ENCODE results near the gene BOLA1. TPM values are rescaled to one million over a fixed set of nuclear protein-coding genes. Genes with fewer than 3 reads are reported as not detected.

BOLA1 gene
- total RNA-seq, 1 experiment from 2014 or later, result 20.4 TPM

- H3K27ac ChIP-seq (ENCODE audit: low read depth, low read length), result no peak overlapping the region
- no peak overlapping the region for H3K4me2 ChIP-seq (ENCODE audit: low read length)
- H4K20me1 ChIP-seq (ENCODE audit: insufficient read depth), result no peaks in the 10 kb centered on the region
- H3K27me3 ChIP-seq (ENCODE audit: insufficient read depth, low read length), result no peaks in the 10 kb centered on the region
- H3K9ac ChIP-seq (ENCODE audit: low read length), result no peak overlapping the region
- ATAC-seq (no peak), DNase-seq (ENCODE audit: low read depth, low spot score) (no peak)
- ChIA-PET RAD21 (ENCODE audit: low non-redundant PET in 1 of 2, low total read pairs in 2 of 2, uncharacterized antibody in 2 of 2, unreplicated experiment in 2 of 2) (no interaction called here), POLR2A (interaction anchor here (1.1 kb wide), 1 partner anchor 47 kb away, joined by 3 read pairs; a partner anchor contains a TSS), CTCF (no interaction called here)
- no peaks in the 10 kb centered on the region for H3K9me3 ChIP-seq (ENCODE audit: control insufficient read depth in 1 of 2, insufficient read depth in 1 of 2, low read depth in 1 of 2, low read length in 2 of 2)
- H3K36me3 ChIP-seq (ENCODE audit: control insufficient read depth in 1 of 2, insufficient read depth in 2 of 2, low read length in 2 of 2), result no peaks in the 10 kb centered on the region
- intact Hi-C loops (cut with micrococcal nuclease), result no loop called here
- TF ChIP-seq ZBTB33 (IDR thresholded peaks at IDR 0.05; ENCODE audit: extremely low read depth, insufficient replicate concordance, low read length) (no peak), RAD21 (IDR thresholded peaks at IDR 0.05; ENCODE audit: low read depth) (no peak)
- BruUV-seq (replicated peaks), result no TSS peak
- no peaks in the 10 kb centered on the region for H3K9me2 ChIP-seq (ENCODE audit: insufficient read depth)
- no peak overlapping the region for H2AFZ ChIP-seq (ENCODE audit: low read depth, low read length, poor library complexity, severe bottlenecking)
- H3K79me2 ChIP-seq (ENCODE audit: insufficient read depth, low read length), result no peaks in the 10 kb centered on the region
- H3K4me1 ChIP-seq (ENCODE audit: control insufficient read depth in 1 of 2, insufficient read depth in 2 of 2, low read length in 2 of 2), result peaks cover 21 to 47% of the 10 kb centered on the region in 2 experiments
- no peak overlapping the region for H3K4me3 ChIP-seq (replicated peaks in 1 of 2; ENCODE audit: low read depth in 1 of 2, low read length in 2 of 2)
These were observed 35.0 kb downstream of the BOLA1 start for GRCh38 chr1:149934356-149934755.

GRCh38 chr1:149936170-149936991, 37.0 kb downstream of the BOLA1 start, which contains the start of gene MTMR11:
MTMR11 (minus strand) TSS chr1:149936879; CDS start chr1:149936647, 232 bp downstream.
- peak within 1 kb of the TSS; percentile 89 for H3K27ac ChIP-seq (ENCODE audit: low read depth, low read length)
- BruUV-seq (replicated peaks), result no TSS peak
- ChIA-PET POLR2A (interaction anchor here (0.7 to 4.2 kb wide), 3 partner anchors 8 to 49 kb away, joined by 4 to 43 read pairs (median 23); a partner anchor contains a TSS), RAD21 (ENCODE audit: low non-redundant PET in 1 of 2, low total read pairs in 2 of 2, uncharacterized antibody in 2 of 2, unreplicated experiment in 2 of 2) (no interaction called here), CTCF (interaction anchor here (1.7 kb wide), 1 partner anchor 250 kb away, joined by 8 read pairs; no protein-coding TSS in a partner anchor)
- H3K27me3 ChIP-seq (ENCODE audit: insufficient read depth, low read length), result no peaks in the 10 kb centered on the region
- H3K9me3 ChIP-seq (ENCODE audit: control insufficient read depth in 1 of 2, insufficient read depth in 1 of 2, low read depth in 1 of 2, low read length in 2 of 2), result no peaks in the 10 kb centered on the region
- peak within 1 kb of the TSS; percentile 64 to 66 for H3K4me3 ChIP-seq (replicated peaks in 1 of 2; ENCODE audit: low read depth in 1 of 2, low read length in 2 of 2)
- peak; percentile 60 for ATAC-seq
- H3K4me1 ChIP-seq (ENCODE audit: control insufficient read depth in 1 of 2, insufficient read depth in 2 of 2, low read length in 2 of 2), result peaks cover 39 to 63% of the 10 kb centered on the region in 2 experiments
- no peaks in the 10 kb centered on the region for H3K36me3 ChIP-seq (ENCODE audit: control insufficient read depth in 1 of 2, insufficient read depth in 2 of 2, low read length in 2 of 2)
- no peaks in the 10 kb centered on the region for H3K79me2 ChIP-seq (ENCODE audit: insufficient read depth, low read length)
- DNase-seq (ENCODE audit: low read depth, low spot score), result no peak
- peak within 1 kb of the TSS; percentile 15 for H2AFZ ChIP-seq (ENCODE audit: low read depth, low read length, poor library complexity, severe bottlenecking)
- H3K9ac ChIP-seq (ENCODE audit: low read length), result peak within 1 kb of the TSS; percentile 67
- no peaks in the 10 kb centered on the region for H3K9me2 ChIP-seq (ENCODE audit: insufficient read depth)
- intact Hi-C loops (cut with micrococcal nuclease), result loop anchor here (5.0 kb wide), 1 partner anchor 76 kb away; the partner anchor contains the start of gene OTUD7B
- peak within 1 kb of the TSS; percentile 90 for H3K4me2 ChIP-seq (ENCODE audit: low read length)
- no peaks in the 10 kb centered on the region for H4K20me1 ChIP-seq (ENCODE audit: insufficient read depth)
- no peak for TF ChIP-seq POLR2AphosphoS5 (IDR thresholded peaks at IDR 0.05; ENCODE audit: low read depth, low read length)
- no peak for TF ChIP-seq CBX3 (IDR thresholded peaks at IDR 0.05; ENCODE audit: low read depth)
- TF ChIP-seq SIN3A (IDR thresholded peaks at IDR 0.05; ENCODE audit: low read depth), result no peak
- no peak for TF ChIP-seq RAD21 (IDR thresholded peaks at IDR 0.05; ENCODE audit: low read depth)
- no peak for TF ChIP-seq ZFX (IDR thresholded peaks at IDR 0.05)
- TF ChIP-seq SRF (IDR thresholded peaks at IDR 0.05; ENCODE audit: low read depth), result no peak
- no peak for TF ChIP-seq ZNF274 (IDR thresholded peaks at IDR 0.05; ENCODE audit: low read depth, low read length)
- TF ChIP-seq ELF1 (IDR thresholded peaks at IDR 0.05; ENCODE audit: borderline replicate concordance, low read depth), result no peak
- no peak for TF ChIP-seq EZH2 (IDR thresholded peaks at IDR 0.05)
- peak; percentile 16; the same call in 1 of the 2 replicates for TF ChIP-seq MAX (IDR thresholded peaks at IDR 0.05)
- no peak for TF ChIP-seq ZBTB33 (IDR thresholded peaks at IDR 0.05; ENCODE audit: extremely low read depth, insufficient replicate concordance, low read length)
- TF ChIP-seq ATF3 (IDR thresholded peaks at IDR 0.05), result no peak
- peak; percentile 55 for TF ChIP-seq TCF7L2 (IDR thresholded peaks at IDR 0.05; ENCODE audit: borderline replicate concordance, extremely low read depth, insufficient read depth, insufficient read length)

All from HCT116 (cell line).